Heart left ventricle (tissue), 16 donors: ENCODE data around the gene FRAT2. TPM values are rescaled to one million over a fixed set of nuclear protein-coding genes. Genes with fewer than 3 reads are reported as not detected.

Experiments
- ATAC-seq, 4 donors: fragments of 200-7000 bp; cut with Tn5 transposase; one replicate each; pipeline ENCODE4 v1.9.1; 2020 to 2022; ENCODE audit warnings: moderate library complexity in 4 of 4, mild to moderate bottlenecking in 3 of 4, moderate number of reproducible peaks in 1 of 4
- DNase-seq, 5 donors: peaks; one replicate each; pipeline ENCODE4 v3.0.0-alpha.2; 2020
- H3K27ac ChIP-seq, 12 donors: fragments of 200-600 bp; sonication (generic) in 4 of 12; one replicate each; pipeline versions ENCODE4 v1.5.0 to v1.8.0; 2016 to 2022; ENCODE audit warnings: mild to moderate bottlenecking in 2 of 12
- H3K27me3 ChIP-seq, 9 donors: fragments of 200-600 bp; sonication (generic) in 2 of 9; one replicate each; pipeline versions ENCODE4 v1.5.1 to v1.8.0; 2016 to 2022; ENCODE audit warnings: mild to moderate bottlenecking in 3 of 9
- H3K36me3 ChIP-seq, 9 donors: fragments of 200-600 bp; sonication (generic) in 2 of 9; one replicate each; pipeline versions ENCODE4 v1.5.0 to v1.8.0; 2018 to 2022; ENCODE audit warnings: mild to moderate bottlenecking in 2 of 9
- H3K4me1 ChIP-seq, 12 donors: fragments of 200-600 bp; sonication (generic) in 4 of 12; one replicate each; pipeline versions ENCODE4 v1.5.0 to v1.8.0; 2016 to 2022; ENCODE audit warnings: mild to moderate bottlenecking in 3 of 12
- H3K4me3 ChIP-seq, 12 donors: fragments of 200-600 bp; sonication (generic) in 4 of 12; one replicate each; pipeline versions ENCODE4 v1.5.0 to v1.8.0; 2017 to 2022; ENCODE audit warnings: mild to moderate bottlenecking in 9 of 12, moderate library complexity in 4 of 12
- H3K9me3 ChIP-seq, 12 donors: fragments of 200-600 bp; sonication (generic) in 4 of 12; one replicate each; pipeline versions ENCODE4 v1.5.0 to v1.8.0; 2016 to 2022; ENCODE audit warnings: mild to moderate bottlenecking in 1 of 12
- POLR2A ChIP-seq, 2 donors: fragments of 450-650 bp; IDR thresholded peaks; one replicate each; pipeline ENCODE4 v1.6.1; 2017; ENCODE audit warnings: antibody characterized with exemption in 2 of 2, mild to moderate bottlenecking in 2 of 2, moderate library complexity in 2 of 2
- WGBS, 4 donors: extraction: QIAGEN DNeasy Blood & Tissue Kit in 2 of 4; methylation state at CpG; one replicate each; pipeline versions ENCODE4 v1.1.5 to v1.1.7; 2013 to 2018; 5-methylcytosine and 5-hydroxymethylcytosine counted together
- intact Hi-C, 10 donors: fragments of 100-400 bp; cut with DNase I; formaldehyde crosslinking; loops; one replicate each; pipeline versions ENCODE4 v1.11.1 to v1.14.2; 2022
- polyA plus RNA-seq, 2 donors: library from polyadenylated mRNA; stranded (reverse); fragments of 200-250 nt; gene quantifications; one replicate each; pipeline ENCODE4 v1.2.3, GENCODE V29; 2013
- total RNA-seq, 9 donors: library from RNA; depleted of rRNA in 2 of 9; stranded (reverse); fragments of >200 nt in 2 of 9; fragmentation: NEBNext Ultra II Directional in 3 of 9; extraction: Animal tissue kit (Norgen Biotek cat#: 25700) in 3 of 9; gene quantifications; one replicate each; pipeline versions ENCODE4 v1.1.0 to v1.2.4, GENCODE V29; 2016 to 2023
- TF ChIP-seq, protein P1 (sequence below), 12 donors: fragments of 200-600 bp; sonication (generic) in 4 of 12; IDR thresholded peaks; one replicate each; pipeline versions ENCODE4 v1.5.0 to v1.8.0; 2018 to 2022; ENCODE audit warnings: antibody characterized with exemption in 12 of 12, mild to moderate bottlenecking in 5 of 12
- donor health status: ischemic (EF 13 %, LVEDD 7.1; RV severe dilation, severe dysfunction).
- donor health status: healthy with polysubstance abuse.
- donor health status: DM: no; HTN: yes; CAD: no.
- donor health status: DM: no; HTN: no; CAD: no.
- donor health status: ischemic (EF 25% LVEDD 6.9; RV normal size, moderate dysfunction).
- donor health status: ischemic (EF 25% LVEDD 5.7; RV mildly dilated, moderate dysfunction).
- donor health status: healthy.
- donor health status: DM: yes; HTN: yes; CAD: no.
- donor health status: ischemic (EF 35%, LVEDD 5.7; RV mildly dilated, moderate dysfunction).
- donor health status: nonischemic (EF 11% LVEDD 7.7; RV severe dilation, severe dysfunction).
- donor health status: DM: yes; HTN: yes; CAD: no.
- donor health status: PGD.
- donor health status: ischemic (EF 29% LVEDD 5.4; RV normal size, mild dysfunction).
- donor health status: nonischemic (EF 23%, LVEDD 6.1; RV moderate dilation, normal function).

Gene FRAT2
- total and polyA plus RNA-seq, 11 donors, result 3.4 to 12.4 (median 7.3) TPM

DNA sequence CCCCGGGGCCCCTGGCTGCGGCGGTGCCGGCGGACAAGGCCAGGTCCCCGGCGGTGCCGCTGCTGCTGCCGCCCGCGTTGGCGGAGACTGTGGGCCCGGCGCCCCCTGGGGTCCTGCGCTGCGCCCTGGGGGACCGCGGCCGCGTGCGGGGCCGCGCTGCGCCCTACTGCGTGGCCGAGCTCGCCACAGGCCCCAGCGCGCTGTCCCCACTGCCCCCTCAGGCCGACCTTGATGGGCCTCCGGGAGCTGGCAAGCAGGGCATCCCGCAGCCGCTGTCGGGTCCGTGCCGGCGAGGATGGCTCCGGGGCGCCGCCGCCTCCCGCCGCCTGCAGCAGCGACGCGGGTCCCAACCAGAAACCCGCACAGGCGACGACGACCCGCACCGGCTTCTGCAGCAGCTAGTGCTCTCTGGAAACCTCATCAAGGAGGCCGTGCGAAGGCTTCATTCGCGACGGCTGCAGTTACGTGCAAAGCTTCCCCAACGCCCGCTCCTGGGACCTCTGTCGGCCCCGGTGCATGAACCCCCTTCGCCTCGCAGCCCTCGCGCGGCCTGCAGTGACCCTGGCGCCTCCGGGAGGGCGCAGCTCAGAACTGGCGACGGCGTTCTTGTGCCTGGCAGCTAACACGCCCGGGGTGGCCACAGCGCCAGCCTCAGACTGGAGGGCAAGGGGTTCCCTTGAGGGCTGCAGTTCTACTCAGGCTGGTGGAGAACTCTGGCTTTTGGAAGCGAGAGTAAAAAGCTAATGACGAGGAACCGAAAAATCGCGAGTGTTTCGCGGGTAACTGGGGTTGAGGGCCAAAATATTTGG is 14.7 kb downstream of the FRAT2 start:
- DNase-seq (peak; percentile 51 to 86 (median 58)), ATAC-seq (peak in 3 of 4 donors; percentile 42 to 52 (median 49))
- no peaks in the 10 kb centered on the region for H3K36me3 ChIP-seq
- H3K27ac ChIP-seq, result peak overlapping the region; percentile 93 to 100 (median 98)
- H3K9me3 ChIP-seq, result no peaks in the 10 kb centered on the region
- H3K27me3 ChIP-seq, result no peaks in the 10 kb centered on the region
- peak overlapping the region; percentile 66 to 98 (median 84) for H3K4me3 ChIP-seq
- TF ChIP-seq POLR2A (IDR thresholded peaks at IDR 0.05), result no peak
- TF ChIP-seq, protein P1, sequence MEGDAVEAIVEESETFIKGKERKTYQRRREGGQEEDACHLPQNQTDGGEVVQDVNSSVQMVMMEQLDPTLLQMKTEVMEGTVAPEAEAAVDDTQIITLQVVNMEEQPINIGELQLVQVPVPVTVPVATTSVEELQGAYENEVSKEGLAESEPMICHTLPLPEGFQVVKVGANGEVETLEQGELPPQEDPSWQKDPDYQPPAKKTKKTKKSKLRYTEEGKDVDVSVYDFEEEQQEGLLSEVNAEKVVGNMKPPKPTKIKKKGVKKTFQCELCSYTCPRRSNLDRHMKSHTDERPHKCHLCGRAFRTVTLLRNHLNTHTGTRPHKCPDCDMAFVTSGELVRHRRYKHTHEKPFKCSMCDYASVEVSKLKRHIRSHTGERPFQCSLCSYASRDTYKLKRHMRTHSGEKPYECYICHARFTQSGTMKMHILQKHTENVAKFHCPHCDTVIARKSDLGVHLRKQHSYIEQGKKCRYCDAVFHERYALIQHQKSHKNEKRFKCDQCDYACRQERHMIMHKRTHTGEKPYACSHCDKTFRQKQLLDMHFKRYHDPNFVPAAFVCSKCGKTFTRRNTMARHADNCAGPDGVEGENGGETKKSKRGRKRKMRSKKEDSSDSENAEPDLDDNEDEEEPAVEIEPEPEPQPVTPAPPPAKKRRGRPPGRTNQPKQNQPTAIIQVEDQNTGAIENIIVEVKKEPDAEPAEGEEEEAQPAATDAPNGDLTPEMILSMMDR (IDR thresholded peaks at IDR 0.05), result no peak
- intact Hi-C loops, result loop anchor here in 6 of 10 donors (1.0 to 10.0 kb wide), 9 partner anchors 13 to 45 kb away; partner anchors contain the start of genes ARHGAP19 (in 1 of the 6) and FRAT2 (in 1 of the 6)
- H3K4me1 ChIP-seq, result peaks cover 0 to 50% (median 20%) of the 10 kb centered on the region in 12 donors
- 0 to 1% (median 0%) methylated on average over 21 to 83 of the region's 83 CpGs for WGBS, 4 donors

DNA sequence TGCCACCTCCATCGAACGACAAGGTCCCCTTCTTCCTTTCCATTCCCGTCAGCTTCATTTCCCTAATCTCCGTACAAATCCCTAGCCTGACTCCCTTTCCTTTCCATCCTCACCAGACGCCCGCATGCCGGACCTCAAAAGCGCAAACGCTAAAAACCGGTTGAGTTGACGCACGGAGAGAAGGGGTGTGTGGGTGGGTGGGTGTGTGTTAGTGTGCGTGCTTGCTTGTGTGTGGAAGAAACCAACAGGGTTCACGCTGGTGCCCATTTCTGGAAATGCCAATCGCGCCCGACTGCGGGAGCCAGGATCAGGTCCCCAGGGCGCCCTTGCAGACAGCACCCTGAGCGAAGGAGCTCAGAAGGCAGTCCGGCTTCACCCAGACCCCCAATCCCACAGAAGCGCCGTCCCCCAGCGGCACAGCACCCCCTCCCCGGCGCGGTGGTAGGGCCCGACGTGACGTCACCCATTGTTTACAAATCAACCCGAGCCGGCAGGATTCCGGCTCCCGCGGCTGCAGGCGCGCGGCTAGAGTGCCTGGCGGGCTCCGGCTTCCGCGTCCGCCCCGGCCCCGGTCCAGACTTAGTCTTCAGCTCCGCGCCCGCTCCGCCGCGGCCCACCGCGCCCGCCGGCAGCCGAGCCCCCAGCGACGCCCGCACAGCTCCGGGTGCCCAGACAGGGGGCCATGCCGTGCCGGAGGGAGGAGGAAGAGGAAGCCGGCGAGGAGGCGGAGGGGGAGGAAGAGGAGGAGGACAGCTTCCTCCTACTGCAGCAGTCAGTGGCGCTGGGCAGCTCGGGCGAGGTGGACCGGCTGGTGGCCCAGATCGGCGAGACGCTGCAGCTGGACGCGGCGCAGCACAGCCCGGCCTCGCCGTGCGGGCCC is 15.5 kb downstream of the FRAT2 start, which contains the start of gene FRAT1:
Gene FRAT1, plus strand, starts transcription at position 500 of the 880 bp plus-strand sequence. Its CDS starts 183 bp downstream, at position 683.
- TF ChIP-seq POLR2A (IDR thresholded peaks at IDR 0.05), result peak in 1 of 2 donors; percentile 84
- TF ChIP-seq, protein P1 (IDR thresholded peaks at IDR 0.05), result no peak
- ATAC-seq, result peak; percentile 74 to 93 (median 90)
- WGBS, 4 donors, result 0 to 1% (median 1%) methylated on average over 27 to 79 of the region's 79 CpGs
- DNase-seq, result peak; percentile 90 to 95 (median 92)
- Histone ChIP-seq H3K4me1 (peaks cover 0 to 50% (median 20%) of the 10 kb centered on the region in 12 donors), H3K27me3 (no peaks in the 10 kb centered on the region), H3K36me3 (no peaks in the 10 kb centered on the region), H3K9me3 (no peaks in the 10 kb centered on the region), H3K4me3 (peak within 1 kb of the TSS; percentile 66 to 98 (median 84)), H3K27ac (peak within 1 kb of the TSS; percentile 93 to 100 (median 98))
- intact Hi-C loops, result loop anchor here in 6 of 10 donors (1.0 to 5.0 kb wide), 6 partner anchors 14 to 42 kb away; partner anchors contain the start of gene ARHGAP19 (in 1 of the 6)

DNA sequence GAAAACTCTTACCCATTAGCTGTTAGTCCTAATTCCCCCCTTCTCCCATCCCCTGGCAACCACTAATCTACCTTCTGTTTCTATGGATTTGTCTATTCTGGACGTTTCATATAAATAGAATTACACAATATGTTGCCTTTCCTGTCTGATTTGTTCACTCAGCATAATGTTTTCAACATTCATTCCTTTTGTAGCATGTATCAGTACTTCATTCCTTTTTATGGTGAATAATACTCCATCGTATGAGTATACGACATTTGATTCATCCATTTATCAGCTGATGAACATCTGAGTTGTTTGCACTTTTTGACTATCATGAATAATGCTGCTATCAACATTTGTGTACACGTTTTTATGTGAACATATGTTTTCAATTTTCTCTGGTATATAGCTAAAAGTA is 19.9 kb downstream of the FRAT2 start:
- TF ChIP-seq, protein P1 (IDR thresholded peaks at IDR 0.05), result no peak
- TF ChIP-seq POLR2A (IDR thresholded peaks at IDR 0.05), result no peak
- intact Hi-C loops, result loop anchor here in 2 of 10 donors (5.0 kb wide), 2 partner anchors 32 to 37 kb away; no protein-coding TSS in a partner anchor
- 61 to 69% (median 68%) methylated on average over 4 of the region's 4 CpGs for WGBS, 4 donors

More for the DNA sequence above, 19.9 kb downstream of the FRAT2 start:
- no peak overlapping the region for H3K27ac ChIP-seq
- H3K27me3 ChIP-seq, result no peaks in the 10 kb centered on the region
- peaks cover 0 to 11% (median 1%) of the 10 kb centered on the region in 12 donors for H3K4me1 ChIP-seq
- DNase-seq, result no peak
- H3K4me3 ChIP-seq, result no peak overlapping the region
- ATAC-seq, result no peak
- no peaks in the 10 kb centered on the region for H3K9me3 ChIP-seq
- H3K36me3 ChIP-seq, result no peaks in the 10 kb centered on the region
